Endothelial cell of umbilical vein (primary cell): ENCODE measurements around the gene SSX4B. TPM values are rescaled to one million over a fixed set of nuclear protein-coding genes. Genes with fewer than 3 reads are reported as not detected.
"Not testable (repeated sequence)": the region's sequence is repeated elsewhere in the genome, so short reads cannot be mapped to it uniquely, and the experiment has no call there.

Source experiments
- Bru-seq: library from RNA; stranded (reverse); fragments of 400-500 nt; gene quantifications from one replicate; lab custom pipeline; 2021; lab: Mats Ljungman, UMichigan
- BruChase-seq, 2 experiments: library from RNA; stranded (reverse); fragments of 400-500 nt; gene quantifications; one replicate each; lab custom pipeline; 2021; lab: Mats Ljungman, UMichigan
- BruUV-seq: library from RNA; stranded (reverse); fragments of 400-500 nt; replicated peaks from 2 replicates; lab custom pipeline; 2021; lab: Mats Ljungman, UMichigan
- CTCF ChIA-PET: fragments of 300-600, 350-600 bp; sonication (Branson Sonifier 250); formaldehyde crosslinking; loops from one replicate; lab custom pipeline; 2021; ENCODE audit warnings: antibody characterized with exemption, inconsistent platforms; lab: Charles Lee
- POLR2A ChIA-PET: fragments of 300-600, 350-600 bp; sonication (Branson Sonifier 250); formaldehyde crosslinking; loops from one replicate; lab custom pipeline; 2021; ENCODE audit warnings: antibody characterized with exemption, inconsistent platforms; lab: Charles Lee
- DNase-seq: peaks from one replicate; pipeline ENCODE4 v3.0.0-alpha.2; 2011; ENCODE audit warnings: low read depth, low spot score
- FAIRE-seq: peaks from 2 replicates; lab custom pipeline; 2011; peaks lifted over from hg19 to GRCh38; lab: Jason Lieb, UNC
- H2AFZ ChIP-seq: 2 replicates; pipeline ENCODE4 v1.6.0; 2012; ENCODE audit warnings: low read depth, low read length, control low read depth, inconsistent platforms
- H3K27ac ChIP-seq: 2 replicates; pipeline ENCODE4 v1.5.1; 2011; ENCODE audit warnings: low read depth, mild to moderate bottlenecking, control low read depth, low read length, moderate library complexity; ENCODE audit not compliant: insufficient read depth
- H3K27me3 ChIP-seq, 2 experiments: 2 replicates each; pipeline versions ENCODE4 v1.6.0 to v1.6.1; 2011; ENCODE audit warnings: low read length in 2 of 2, mixed read lengths in 1 of 2; ENCODE audit not compliant: control insufficient read depth in 2 of 2, insufficient read depth in 2 of 2
- H3K36me3 ChIP-seq, 2 experiments: 2 replicates in 1 of 2; 3 replicates in 1 of 2; pipeline ENCODE4 v1.5.1; 2011; ENCODE audit warnings: low read length in 2 of 2, mild to moderate bottlenecking in 1 of 2, moderate library complexity in 1 of 2; ENCODE audit not compliant: control insufficient read depth in 2 of 2, insufficient read depth in 2 of 2; ENCODE audit errors: extremely low read depth in 1 of 2
- H3K4me1 ChIP-seq: 3 replicates; pipeline ENCODE4 v1.5.1; 2011; ENCODE audit warnings: mild to moderate bottlenecking, low read length; ENCODE audit not compliant: control insufficient read depth, insufficient read depth; ENCODE audit errors: extremely low read depth
- H3K4me2 ChIP-seq: 2 replicates; pipeline ENCODE4 v1.6.1; 2011; ENCODE audit warnings: low read length, control low read depth, mixed read lengths; ENCODE audit not compliant: insufficient read depth
- H3K4me3 ChIP-seq, 3 experiments: fragments of 200-600 bp in 1 of 3; sonication (generic), shearing (Covaris generic) in 1 of 3; replicated peaks in 1 of 3; 2 replicates each; pipeline ENCODE4 v1.5.1; 2011 to 2016; ENCODE audit warnings: control low read depth in 3 of 3, low read length in 3 of 3, mild to moderate bottlenecking in 2 of 3, inconsistent platforms in 1 of 3, low read depth in 1 of 3, moderate library complexity in 1 of 3; ENCODE audit not compliant: insufficient read depth in 1 of 3
- H3K79me2 ChIP-seq: 2 replicates; pipeline ENCODE4 v1.6.0; 2012; ENCODE audit warnings: low read length, inconsistent platforms; ENCODE audit not compliant: control insufficient read depth, insufficient read depth
- H3K9ac ChIP-seq: replicated peaks from 2 replicates; pipeline ENCODE3; 2011; ENCODE audit warnings: low read length, control low read depth; ENCODE audit not compliant: insufficient read depth; ENCODE audit errors: extremely low read depth
- H3K9me1 ChIP-seq: replicated peaks from 3 replicates; pipeline ENCODE4 v1.6.0; 2011; ENCODE audit warnings: mild to moderate bottlenecking, low read length; ENCODE audit not compliant: control insufficient read depth, insufficient read depth; ENCODE audit errors: extremely low read depth
- H3K9me3 ChIP-seq: replicated peaks from 2 replicates; pipeline ENCODE4 v1.5.1; 2012; ENCODE audit warnings: low read length, inconsistent platforms; ENCODE audit not compliant: control insufficient read depth, insufficient read depth
- H4K20me1 ChIP-seq: replicated peaks from 2 replicates; pipeline ENCODE3; 2011; ENCODE audit warnings: mild to moderate bottlenecking, low read length; ENCODE audit not compliant: control insufficient read depth, insufficient read depth; ENCODE audit errors: extremely low read depth
- EZH2 ChIP-seq: IDR thresholded peaks from 2 replicates; pipeline ENCODE4 v1.6.1; 2012; ENCODE audit warnings: borderline replicate concordance, low read depth, mild to moderate bottlenecking, moderate library complexity, low read length, inconsistent platforms; ENCODE audit not compliant: severe bottlenecking
- FOS ChIP-seq: IDR thresholded peaks from 2 replicates; pipeline ENCODE4 v1.6.1; 2011; ENCODE audit warnings: mild to moderate bottlenecking, low read length, moderate library complexity, borderline replicate concordance; ENCODE audit not compliant: insufficient read depth
- GATA2 ChIP-seq: IDR thresholded peaks from 2 replicates; pipeline ENCODE4 v1.7.0; 2011; ENCODE audit warnings: low read depth, mild to moderate bottlenecking, moderate library complexity, mixed read lengths, low read length; ENCODE audit not compliant: insufficient read length, insufficient read depth
- JUN ChIP-seq: IDR thresholded peaks from 2 replicates; pipeline ENCODE4 v1.6.1; 2011; ENCODE audit warnings: borderline replicate concordance, low read depth; ENCODE audit not compliant: insufficient read length, insufficient read depth
- MYC ChIP-seq: IDR thresholded peaks from one replicate; pipeline ENCODE4 v1.6.1; 2011; ENCODE audit warnings: mild to moderate bottlenecking, low read depth, low read length
- POLR2A ChIP-seq: IDR thresholded peaks from 2 replicates; pipeline ENCODE4 v1.6.1; 2012; ENCODE audit warnings: low read depth, mild to moderate bottlenecking, control low read depth, low read length
- POLR2AphosphoS5 ChIP-seq: IDR thresholded peaks from 2 replicates; pipeline ENCODE4 v1.6.1; 2012; ENCODE audit warnings: low read depth, mild to moderate bottlenecking, control low read depth, low read length, moderate library complexity; ENCODE audit not compliant: insufficient read depth
- dilution Hi-C: fragments of 300-500 bp; cut with MboI; formaldehyde crosslinking; loops from one replicate; pipeline ENCODE4 v1.15.0; 2019; ENCODE audit warnings: low sequenced_read_pairs; ENCODE audit not compliant: extremely low pct_ligation_motif_present
- intact Hi-C: fragments of 100-400 bp; cut with micrococcal nuclease; formaldehyde crosslinking; loops from one replicate; pipeline ENCODE4 v1.10.0; 2022
- long read RNA-seq: library from polyadenylated mRNA; stranded (forward); transcript quantifications from one replicate; pipeline ENCODE4 v2.0.0, GENCODE V29; 2021
- polyA minus RNA-seq, 3 experiments: library from RNA; depleted of rRNA, polyadenylated mRNA; stranded (reverse); fragments of >200 nt; gene quantifications; 1 replicate in 1 of 3; 2 replicates in 2 of 3; pipeline ENCODE4 v1.2.3, GENCODE V29; 2011
- polyA plus RNA-seq, 4 experiments: library from polyadenylated mRNA; depleted of rRNA in 3 of 4; stranded (reverse) in 3 of 4; unstranded in 1 of 4; fragments of >200 nt; gene quantifications; 2 replicates each; pipeline versions ENCODE4 v1.2.1 to v1.2.3, GENCODE V29; 2011 to 2012; ENCODE audit warnings: missing spikeins in 1 of 4
- total RNA-seq: library from RNA; stranded (reverse); gene quantifications from 2 replicates; pipeline ENCODE4 v1.2.3, GENCODE V29; 2021
- TF ChIP-seq, protein P1 (sequence below), 2 donors: IDR thresholded peaks; 1 replicate in 1 of 2; 2 replicates in 1 of 2; pipeline ENCODE4 v1.5.1; 2011; ENCODE audit warnings: low read length in 2 of 2, mild to moderate bottlenecking in 2 of 2, moderate library complexity in 2 of 2, control low read depth in 1 of 2, inconsistent platforms in 1 of 2, low read depth in 1 of 2; ENCODE audit not compliant: insufficient read depth in 1 of 2; ENCODE audit errors: extremely low read depth in 1 of 2
- TF ChIP-seq, protein P2 (sequence below): IDR thresholded peaks from 2 replicates; pipeline ENCODE4 v1.6.1; 2011; ENCODE audit not compliant: insufficient read depth, insufficient read length

Gene SSX4B, protein sequence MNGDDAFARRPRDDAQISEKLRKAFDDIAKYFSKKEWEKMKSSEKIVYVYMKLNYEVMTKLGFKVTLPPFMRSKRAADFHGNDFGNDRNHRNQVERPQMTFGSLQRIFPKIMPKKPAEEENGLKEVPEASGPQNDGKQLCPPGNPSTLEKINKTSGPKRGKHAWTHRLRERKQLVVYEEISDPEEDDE
- not detected in 2 replicates for total RNA-seq
- not detected in 2 replicates for polyA plus RNA-seq
- polyA plus RNA-seq (2011; cell fraction: cytosol; rRNA removed), result not detected in 2 replicates
- polyA plus RNA-seq (2011; cell fraction: nucleus; rRNA removed), result not detected in 2 replicates
- polyA plus RNA-seq (2012), result not detected in 2 replicates
- not detected in 2 replicates for polyA minus RNA-seq
- polyA minus RNA-seq (2011; cell fraction: cytosol; rRNA and poly(A)+ RNA removed), result not detected
- not detected in 2 replicates for polyA minus RNA-seq (2011; cell fraction: nucleus; rRNA and poly(A)+ RNA removed)
- Bru-seq, nascent RNA, result not detected
- not detected for BruChase-seq, experiment 1, labeled RNA remaining after a 6-hour chase
- BruChase-seq, experiment 2, labeled RNA remaining after a 2-hour chase, result not detected
- long read RNA-seq, result 0 reads

DNA sequence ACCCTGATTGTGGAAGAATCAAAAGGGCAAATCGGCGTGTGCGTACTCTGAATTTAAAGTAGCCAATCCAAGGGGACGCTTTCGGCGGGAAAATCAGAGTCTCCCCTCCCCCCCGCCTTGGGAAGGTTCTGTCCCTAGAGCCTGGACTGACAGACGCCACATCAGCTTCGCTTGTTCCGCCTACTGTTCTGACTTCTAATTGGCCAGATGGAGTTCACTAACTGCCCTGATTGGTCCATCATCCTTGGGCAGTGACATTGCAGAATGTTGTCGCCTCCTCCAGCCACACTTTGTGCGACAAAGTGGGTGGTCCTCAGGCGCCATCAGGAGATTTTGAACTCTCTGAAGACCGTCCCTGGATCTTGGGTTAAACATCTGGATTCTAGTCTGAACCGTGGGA lies at the start of gene SSX4B:
Gene SSX4B, minus strand, starts transcription at position 101 of the 400 bp plus-strand sequence. CDS start 588 bp downstream, outside the sequence.
- H3K4me1 ChIP-seq, DNase-seq, H3K9ac ChIP-seq, H3K4me3 ChIP-seq, POLR2A ChIA-PET, H3K9me3 ChIP-seq, BruUV-seq, H3K36me3 ChIP-seq, H3K4me2 ChIP-seq, intact Hi-C loops, CTCF ChIA-PET, H3K79me2 ChIP-seq, H3K27me3 ChIP-seq, H2AFZ ChIP-seq, dilution Hi-C loops, H3K9me1 ChIP-seq, FAIRE-seq, H4K20me1 ChIP-seq, H3K27ac ChIP-seq: not testable (repeated sequence)

DNA sequence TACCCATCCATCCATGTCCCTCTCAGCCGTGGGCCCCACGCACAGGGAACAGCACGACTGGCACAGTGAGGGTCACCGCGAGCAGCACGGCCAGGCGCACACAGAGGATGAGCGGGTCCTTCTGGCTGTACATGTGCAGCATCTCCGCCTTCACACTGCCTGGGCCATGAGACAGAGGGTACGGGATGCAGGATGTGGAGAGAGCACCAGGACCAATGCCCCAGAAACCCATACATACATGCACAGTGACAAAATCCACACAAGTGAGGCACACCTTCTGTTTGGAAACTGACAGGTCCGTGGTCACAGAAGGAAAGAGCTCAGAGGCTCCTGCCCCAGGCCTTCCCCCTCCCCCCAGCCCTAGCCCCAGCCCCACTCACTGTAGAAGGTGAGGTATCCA lies 48.8 kb upstream of the SSX4B start:
- Histone ChIP-seq H3K27ac (no peak overlapping the region), H2AFZ (no peak overlapping the region), H3K9ac (no peak overlapping the region), H3K9me1 (no peaks in the 10 kb centered on the region), H4K20me1 (no peaks in the 10 kb centered on the region), H3K4me1 (no peaks in the 10 kb centered on the region), H3K36me3 (no peaks in the 10 kb centered on the region), H3K79me2 (no peaks in the 10 kb centered on the region), H3K9me3 (no peaks in the 10 kb centered on the region), H3K4me3 (no peak overlapping the region), H3K4me2 (no peak overlapping the region), H3K27me3 (no peaks in the 10 kb centered on the region)
- no peak for FAIRE-seq
- intact Hi-C loops (no loop called here), dilution Hi-C loops (no loop called here)
- no peak for DNase-seq
- no peak for TF ChIP-seq POLR2AphosphoS5
- TF ChIP-seq EZH2, result no peak
- TF ChIP-seq GATA2, result no peak
- TF ChIP-seq JUN, result no peak
- TF ChIP-seq FOS, result no peak
- TF ChIP-seq, protein P1, sequence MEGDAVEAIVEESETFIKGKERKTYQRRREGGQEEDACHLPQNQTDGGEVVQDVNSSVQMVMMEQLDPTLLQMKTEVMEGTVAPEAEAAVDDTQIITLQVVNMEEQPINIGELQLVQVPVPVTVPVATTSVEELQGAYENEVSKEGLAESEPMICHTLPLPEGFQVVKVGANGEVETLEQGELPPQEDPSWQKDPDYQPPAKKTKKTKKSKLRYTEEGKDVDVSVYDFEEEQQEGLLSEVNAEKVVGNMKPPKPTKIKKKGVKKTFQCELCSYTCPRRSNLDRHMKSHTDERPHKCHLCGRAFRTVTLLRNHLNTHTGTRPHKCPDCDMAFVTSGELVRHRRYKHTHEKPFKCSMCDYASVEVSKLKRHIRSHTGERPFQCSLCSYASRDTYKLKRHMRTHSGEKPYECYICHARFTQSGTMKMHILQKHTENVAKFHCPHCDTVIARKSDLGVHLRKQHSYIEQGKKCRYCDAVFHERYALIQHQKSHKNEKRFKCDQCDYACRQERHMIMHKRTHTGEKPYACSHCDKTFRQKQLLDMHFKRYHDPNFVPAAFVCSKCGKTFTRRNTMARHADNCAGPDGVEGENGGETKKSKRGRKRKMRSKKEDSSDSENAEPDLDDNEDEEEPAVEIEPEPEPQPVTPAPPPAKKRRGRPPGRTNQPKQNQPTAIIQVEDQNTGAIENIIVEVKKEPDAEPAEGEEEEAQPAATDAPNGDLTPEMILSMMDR (IDR thresholded peaks at IDR 0.05; ENCODE audit: extremely low read depth in 1 of 2, insufficient read depth in 1 of 2, low read depth in 1 of 2, low read length in 2 of 2), result no peak
- TF ChIP-seq, protein P2, sequence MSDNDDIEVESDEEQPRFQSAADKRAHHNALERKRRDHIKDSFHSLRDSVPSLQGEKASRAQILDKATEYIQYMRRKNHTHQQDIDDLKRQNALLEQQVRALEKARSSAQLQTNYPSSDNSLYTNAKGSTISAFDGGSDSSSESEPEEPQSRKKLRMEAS, result no peak
- TF ChIP-seq POLR2A, result no peak
- TF ChIP-seq MYC, result no peak
- no TSS peak for BruUV-seq
- CTCF ChIA-PET, result no interaction called here
- POLR2A ChIA-PET, result no interaction called here
